Renal cortical epithelial cell (primary cell): ENCODE results near the gene EIF2AK2. TPM values are rescaled to one million over a fixed set of nuclear protein-coding genes. Genes with fewer than 3 reads are reported as not detected.
A peak's percentile ranks its signal among the peaks of the same experiment; 100 is the strongest.

Source experiments
- DNase-seq: peaks from one replicate; pipeline ENCODE4 v3.0.0-alpha.2; 2011; ENCODE audit warnings: low read depth
- total RNA-seq: library from RNA; depleted of rRNA; stranded (reverse); fragments of >200 nt; gene quantifications from 2 replicates; pipeline ENCODE4 v1.2.3, GENCODE V29; 2014

EIF2AK2 gene
- total RNA-seq, 1 donor from 2014 or later = 38.7 TPM

- no peak for DNase-seq
Measured at GRCh38 chr2:37171624-37171950, 14.8 kb upstream of the EIF2AK2 start.

- DNase-seq = peak; percentile 46
Measured at GRCh38 chr2:37168217-37168981, 11.6 kb upstream of the EIF2AK2 start.

GRCh38 chr2:37167636-37168180, 10.9 kb upstream of the EIF2AK2 start:
- DNase-seq = peak; percentile 25

GRCh38 chr2:37164757-37165156, 8.0 kb upstream of the EIF2AK2 start:
- DNase-seq = no peak

- DNase-seq = peak; percentile 35
Measured at GRCh38 chr2:37156071-37156856, 516 bp downstream of the EIF2AK2 start.

GRCh38 chr2:37154785-37155184, 2.0 kb downstream of the EIF2AK2 start:
- no peak for DNase-seq

GRCh38 chr2:37153224-37153623, 3.6 kb downstream of the EIF2AK2 start:
- no peak for DNase-seq

- peak; percentile 10 for DNase-seq
Measured at GRCh38 chr2:37149626-37150322, 7.0 kb downstream of the EIF2AK2 start.

- DNase-seq = no peak
Measured at GRCh38 chr2:37148325-37148724, 8.5 kb downstream of the EIF2AK2 start.

GRCh38 chr2:37146062-37146461, 10.7 kb downstream of the EIF2AK2 start:
- no peak for DNase-seq

- no peak for DNase-seq
Measured at GRCh38 chr2:37143974-37144373, 12.8 kb downstream of the EIF2AK2 start.

- DNase-seq = no peak
Measured at GRCh38 chr2:37142546-37142945, 14.2 kb downstream of the EIF2AK2 start.

- no peak for DNase-seq
Measured at GRCh38 chr2:37132914-37133313, 23.9 kb downstream of the EIF2AK2 start.

GRCh38 chr2:37125416-37125815, 31.4 kb downstream of the EIF2AK2 start:
- DNase-seq = no peak

- no peak for DNase-seq
Measured at GRCh38 chr2:37119157-37119556, 37.6 kb downstream of the EIF2AK2 start.

GRCh38 chr2:37117566-37117965, 39.2 kb downstream of the EIF2AK2 start:
- no peak for DNase-seq

- no peak for DNase-seq
Measured at GRCh38 chr2:37111958-37112357, 44.8 kb downstream of the EIF2AK2 start.

GRCh38 chr2:37110306-37111212, 46.2 kb downstream of the EIF2AK2 start:
- DNase-seq = no peak

GRCh38 chr2:37109523-37109922, 47.3 kb downstream of the EIF2AK2 start:
- DNase-seq = no peak

GRCh38 chr2:37105150-37105549, 51.6 kb downstream of the EIF2AK2 start:
- no peak for DNase-seq

GRCh38 chr2:37104178-37104577, 52.6 kb downstream of the EIF2AK2 start:
- no peak for DNase-seq
